HTR-8/SVneo (cell line): ENCODE measurements around the gene ENDOU.

Experiments used
- DNase-seq: peaks from one replicate; pipeline ENCODE4 v3.0.0; 2011; ENCODE audit warnings: low spot score, mixed read lengths; ENCODE audit not compliant: insufficient read length
- FAIRE-seq: peaks from 2 replicates; lab custom pipeline; 2011; peaks lifted over from hg19 to GRCh38; lab: Jason Lieb, UNC

Gene ENDOU

GRCh38 chr12:47758584-47758833 lies 33.2 kb upstream of the ENDOU start:
- DNase-seq (no peak), FAIRE-seq (no peak)

GRCh38 chr12:47757840-47758583 lies 32.7 kb upstream of the ENDOU start:
- DNase-seq: no peak
- no peak for FAIRE-seq

GRCh38 chr12:47757364-47757839 lies 32.1 kb upstream of the ENDOU start:
- DNase-seq: no peak
- no peak for FAIRE-seq

- DNase-seq: no peak
- FAIRE-seq: no peak
Observed at GRCh38 chr12:47755655-47756562, 30.6 kb upstream of the ENDOU start.

- DNase-seq (no peak), FAIRE-seq (no peak)
Observed at GRCh38 chr12:47754881-47755280, 29.6 kb upstream of the ENDOU start.

GRCh38 chr12:47754126-47754525 lies 28.8 kb upstream of the ENDOU start:
- FAIRE-seq (no peak), DNase-seq (no peak)

- no peak for DNase-seq
- FAIRE-seq: no peak
Observed at GRCh38 chr12:47753021-47754001, 28.0 kb upstream of the ENDOU start.

GRCh38 chr12:47752552-47752951 lies 27.3 kb upstream of the ENDOU start:
- FAIRE-seq (no peak), DNase-seq (no peak)

- DNase-seq: no peak
Observed at GRCh38 chr12:47752121-47752520, 26.8 kb upstream of the ENDOU start.

GRCh38 chr12:47751561-47751960 lies 26.3 kb upstream of the ENDOU start:
- FAIRE-seq: no peak
- DNase-seq: no peak

More at GRCh38 chr12:47752121-47752520, 26.8 kb upstream of the ENDOU start:
- no peak for FAIRE-seq

GRCh38 chr12:47750916-47751470 lies 25.7 kb upstream of the ENDOU start:
- no peak for DNase-seq
- FAIRE-seq: no peak

- FAIRE-seq: no peak
- no peak for DNase-seq
Observed at GRCh38 chr12:47750229-47750798, 25.0 kb upstream of the ENDOU start.

GRCh38 chr12:47748899-47749298 lies 23.6 kb upstream of the ENDOU start:
- DNase-seq (no peak), FAIRE-seq (no peak)

GRCh38 chr12:47748507-47748828 lies 23.2 kb upstream of the ENDOU start:
- FAIRE-seq: no peak
- no peak for DNase-seq

- FAIRE-seq: no peak
Observed at GRCh38 chr12:47747596-47748506, 22.6 kb upstream of the ENDOU start.

GRCh38 chr12:47747126-47747525 lies 21.8 kb upstream of the ENDOU start:
- FAIRE-seq: no peak
- DNase-seq: no peak

More at GRCh38 chr12:47747596-47748506, 22.6 kb upstream of the ENDOU start:
- no peak for DNase-seq

- FAIRE-seq: no peak
- DNase-seq: no peak
Observed at GRCh38 chr12:47746523-47746922, 21.2 kb upstream of the ENDOU start.

GRCh38 chr12:47746073-47746472 lies 20.8 kb upstream of the ENDOU start:
- FAIRE-seq (no peak), DNase-seq (no peak)
